Measurements from ENCODE around the gene ORAI1.

- TF ChIP-seq ZNF600 (tag by site-specific recombination; IDR thresholded peaks at IDR 0.05): no peak
- no peak for TF ChIP-seq CTCF (tag by site-specific recombination; IDR thresholded peaks at IDR 0.05)
- no peak for TF ChIP-seq ZNF549 (tag by site-specific recombination; IDR thresholded peaks at IDR 0.05)
- TF ChIP-seq ZNF610 (tag by site-specific recombination; IDR thresholded peaks at IDR 0.05; ENCODE audit: borderline replicate concordance): no peak
- TF ChIP-seq OVOL3 (tag by site-specific recombination; IDR thresholded peaks at IDR 0.05): no peak
- no peak for TF ChIP-seq TCF7L2 (IDR thresholded peaks at IDR 0.05; ENCODE audit: borderline replicate concordance, low read depth, low read length)
- TF ChIP-seq SETDB1 (IDR thresholded peaks at IDR 0.05; ENCODE audit: insufficient read length, low read length): no peak
These were observed 22.7 kb upstream of the ORAI1 start for GRCh38 chr12:121603581-121603980.

All from HEK293 (cell line).